A549 treated with AZD9567 at 1 μM for 4 hours (cell line): ENCODE results near the gene RP9. TPM values are rescaled to one million over a fixed set of nuclear protein-coding genes. Genes with fewer than 3 reads are reported as not detected.

Experiments
- total RNA-seq: library from RNA; stranded (reverse); fragments of 200-300 nt; extraction: Qiagen RNA extraction; gene quantifications from 5 replicates; pipeline ENCODE4 v1.2.3, GENCODE V29; 2022; ENCODE audit not compliant: insufficient read depth

The RP9 gene
- 30.1 to 35.3 TPM (median 31.6 TPM) in 5 replicates for total RNA-seq

GRCh38 chr7:33109005-33109757 is at the start of gene RP9:
TSS of gene RP9 (minus strand) at chr7:33109404. CDS start at chr7:33109372, 32 bp downstream.

GRCh38 chr7:33128990-33129805 is 20.0 kb upstream of the RP9 start, which contains the start of gene BBS9:
TSS of gene BBS9 (plus strand) at chr7:33129564. CDS start at chr7:33146253, 16,689 bp downstream.

GRCh38 chr7:33062023-33062781 is 47.0 kb downstream of the RP9 start, which contains the start of gene NT5C3A:
TSS of gene NT5C3A (minus strand) at chr7:33062776. CDS start at chr7:33062705, 71 bp downstream.

Other genes with a start within 250 kb of the RP9 start
- gene KBTBD2, start 217.6 kb downstream of the RP9 start, total RNA-seq, result 22.8 to 27.1 TPM (median 26.4 TPM) in 5 replicates
- 77.1 to 149 TPM (median 83.8 TPM) in 5 replicates for gene FKBP9, start 152.0 kb downstream of the RP9 start, total RNA-seq
- gene NT5C3A, start 46.6 kb downstream of the RP9 start, total RNA-seq, result 33.1 to 41.3 TPM (median 37.7 TPM) in 5 replicates
- gene BBS9, start 20.2 kb upstream of the RP9 start, total RNA-seq, result 2.1 to 7.5 TPM (median 3.1 TPM) in 5 replicates